HG02981 (cell line): ENCODE results near the gene PACSIN3.
A peak's percentile ranks its signal among the peaks of the same experiment; 100 is the strongest.
"Not testable (repeated sequence)": the region's sequence is repeated elsewhere in the genome, so short reads cannot be mapped to it uniquely, and the experiment has no call there.

Source experiments
- ATAC-seq: cut with Tn5 transposase; IDR thresholded peaks from one replicate; pipeline ENCODE4 v1.9.1; 2021; ENCODE audit warnings: mild to moderate bottlenecking, moderate library complexity; ENCODE audit not compliant: unreplicated experiment

The PACSIN3 gene

GRCh38 chr11:47198161-47198560 lies 11.9 kb upstream of the PACSIN3 start:
- ATAC-seq: not testable (repeated sequence)

GRCh38 chr11:47192111-47192510 lies 5.9 kb upstream of the PACSIN3 start:
- ATAC-seq: no peak

- ATAC-seq: not testable (repeated sequence)
These were observed 4.9 kb upstream of the PACSIN3 start for GRCh38 chr11:47191137-47191536.

- ATAC-seq: no peak
These were observed 3.0 kb upstream of the PACSIN3 start for GRCh38 chr11:47189100-47189834.

- ATAC-seq: no peak
These were observed 2.0 kb upstream of the PACSIN3 start for GRCh38 chr11:47188259-47188658.

GRCh38 chr11:47187723-47188122 lies 1.5 kb upstream of the PACSIN3 start:
- ATAC-seq: no peak

GRCh38 chr11:47186700-47187695 lies 764 bp upstream of the PACSIN3 start:
- peak; percentile 20 for ATAC-seq

GRCh38 chr11:47185305-47186075 lies 744 bp downstream of the PACSIN3 start:
- ATAC-seq: peak; percentile 11

- no peak for ATAC-seq
These were observed 1.4 kb downstream of the PACSIN3 start for GRCh38 chr11:47184711-47185304.

GRCh38 chr11:47183969-47184368 lies 2.3 kb downstream of the PACSIN3 start:
- no peak for ATAC-seq

GRCh38 chr11:47183031-47183856 lies 3.0 kb downstream of the PACSIN3 start:
- no peak for ATAC-seq

- ATAC-seq: no peak
These were observed 3.9 kb downstream of the PACSIN3 start for GRCh38 chr11:47182380-47182779.

GRCh38 chr11:47181271-47181670 lies 5.0 kb downstream of the PACSIN3 start:
- ATAC-seq: no peak

GRCh38 chr11:47180006-47180787 lies 6.0 kb downstream of the PACSIN3 start:
- no peak for ATAC-seq

GRCh38 chr11:47179655-47179991 lies 6.6 kb downstream of the PACSIN3 start:
- no peak for ATAC-seq

GRCh38 chr11:47178737-47179654 lies 7.2 kb downstream of the PACSIN3 start:
- no peak for ATAC-seq

- no peak for ATAC-seq
These were observed 7.9 kb downstream of the PACSIN3 start for GRCh38 chr11:47178316-47178715.

GRCh38 chr11:47177846-47178245 lies 8.4 kb downstream of the PACSIN3 start:
- no peak for ATAC-seq
